GM19023 (cell line): ENCODE measurements around the gene KRTAP17-1.

Experiments used
- ATAC-seq: cut with Tn5 transposase; IDR thresholded peaks from one replicate; pipeline ENCODE4 v1.9.1; 2021; ENCODE audit warnings: mild to moderate bottlenecking, moderate library complexity; ENCODE audit not compliant: unreplicated experiment

KRTAP17-1 gene

GRCh38 chr17:41333098-41333497 is 17.6 kb upstream of the KRTAP17-1 start:
- no peak for ATAC-seq

- ATAC-seq = no peak
Measured at GRCh38 chr17:41332239-41332638, 16.7 kb upstream of the KRTAP17-1 start.

GRCh38 chr17:41331606-41332005 is 16.1 kb upstream of the KRTAP17-1 start:
- ATAC-seq = no peak

- ATAC-seq = no peak
Measured at GRCh38 chr17:41329279-41329948, 13.9 kb upstream of the KRTAP17-1 start.

GRCh38 chr17:41328207-41328606 is 12.7 kb upstream of the KRTAP17-1 start:
- ATAC-seq = no peak

GRCh38 chr17:41327411-41328120 is 12.1 kb upstream of the KRTAP17-1 start:
- ATAC-seq = no peak

GRCh38 chr17:41326173-41327145 is 10.9 kb upstream of the KRTAP17-1 start:
- ATAC-seq = no peak

GRCh38 chr17:41325611-41326010 is 10.1 kb upstream of the KRTAP17-1 start:
- ATAC-seq = no peak

GRCh38 chr17:41325126-41325525 is 9.6 kb upstream of the KRTAP17-1 start:
- no peak for ATAC-seq

GRCh38 chr17:41324180-41325075 is 8.9 kb upstream of the KRTAP17-1 start:
- ATAC-seq = no peak

GRCh38 chr17:41322903-41323895 is 7.7 kb upstream of the KRTAP17-1 start:
- no peak for ATAC-seq

- ATAC-seq = no peak
Measured at GRCh38 chr17:41322094-41322902, 6.8 kb upstream of the KRTAP17-1 start.

GRCh38 chr17:41318231-41318630 is 2.7 kb upstream of the KRTAP17-1 start:
- no peak for ATAC-seq

GRCh38 chr17:41315814-41316445 is 420 bp upstream of the KRTAP17-1 start:
- ATAC-seq = no peak

GRCh38 chr17:41311111-41311510 is 4.4 kb downstream of the KRTAP17-1 start:
- ATAC-seq = no peak

GRCh38 chr17:41308918-41309359 is 6.6 kb downstream of the KRTAP17-1 start, which contains the start of gene KRTAP16-1:
TSS of gene KRTAP16-1 (minus strand) at chr17:41309309. CDS start at chr17:41309253, 56 bp downstream.
- ATAC-seq = no peak

GRCh38 chr17:41308251-41308917 is 7.1 kb downstream of the KRTAP17-1 start:
- ATAC-seq = no peak
